Ectodermal cell (in vitro differentiated cells): ENCODE data around the gene MAD1L1.
"Not testable (repeated sequence)": the region's sequence is repeated elsewhere in the genome, so short reads cannot be mapped to it uniquely, and the experiment has no call there.

Experiments used
- H3K27ac ChIP-seq: 2 replicates; pipeline ENCODE4 v1.7.0; 2013; ENCODE audit warnings: mild to moderate bottlenecking, low read depth, low read length; ENCODE audit not compliant: insufficient read depth, poor library complexity, severe bottlenecking
- H3K27me3 ChIP-seq: 2 replicates; pipeline ENCODE4 v1.7.0; 2013; ENCODE audit warnings: mild to moderate bottlenecking, low read length; ENCODE audit not compliant: insufficient read depth, control insufficient read depth, poor library complexity, severe bottlenecking
- H3K36me3 ChIP-seq: one replicate; pipeline ENCODE4 v1.7.0; 2013; ENCODE audit warnings: low read length; ENCODE audit not compliant: control insufficient read depth, insufficient read depth
- H3K4me1 ChIP-seq: one replicate; pipeline ENCODE4 v1.7.0; 2013; ENCODE audit warnings: low read length; ENCODE audit not compliant: control insufficient read depth, insufficient read depth
- H3K4me3 ChIP-seq: 2 replicates; pipeline ENCODE4 v1.7.0; 2013; ENCODE audit warnings: low read depth, low read length, control low read depth; ENCODE audit not compliant: insufficient read depth
- H3K9me3 ChIP-seq: 2 replicates; pipeline ENCODE4 v1.7.0; 2013; ENCODE audit warnings: mild to moderate bottlenecking, low read length, moderate library complexity; ENCODE audit not compliant: control insufficient read depth
- WGBS, 2 experiments: methylation state at CpG; one replicate each; pipeline ENCODE4 v1.1.7; 2013; ENCODE audit warnings: missing lambda C conversion rate in 2 of 2; 5-methylcytosine and 5-hydroxymethylcytosine counted together

MAD1L1 gene

GRCh38 chr7:1824882-1825646 is 407.7 kb downstream of the MAD1L1 start:
- H3K27me3 ChIP-seq, H3K9me3 ChIP-seq, H3K27ac ChIP-seq, H3K36me3 ChIP-seq, H3K4me1 ChIP-seq, H3K4me3 ChIP-seq: not testable (repeated sequence)
- 91 to 92% methylated on average over 25 to 28 of the region's 28 CpGs for WGBS, 2 experiments

GRCh38 chr7:1824151-1824881 is 408.4 kb downstream of the MAD1L1 start:
- H3K4me3 ChIP-seq, H3K27ac ChIP-seq, H3K36me3 ChIP-seq, H3K27me3 ChIP-seq, H3K4me1 ChIP-seq, H3K9me3 ChIP-seq: not testable (repeated sequence)
- 94% methylated on average over 35 of the region's 35 CpGs for whole genome bisulfite sequencing, 2 experiments

- no peaks in the 10 kb centered on the region for H3K4me1 ChIP-seq
Observed at GRCh38 chr7:1823376-1824150, 409.2 kb downstream of the MAD1L1 start.

GRCh38 chr7:1819259-1819841 is 413.4 kb downstream of the MAD1L1 start:
- Histone ChIP-seq H3K9me3 (no peaks in the 10 kb centered on the region), H3K27ac (no peak overlapping the region), H3K4me3 (no peak overlapping the region), H3K27me3 (no peaks in the 10 kb centered on the region), H3K4me1 (no peaks in the 10 kb centered on the region), H3K36me3 (no peaks in the 10 kb centered on the region)
- WGBS, 2 experiments = 94 to 95% methylated on average over 23 to 26 of the region's 26 CpGs

More at GRCh38 chr7:1823376-1824150, 409.2 kb downstream of the MAD1L1 start:
- H3K36me3 ChIP-seq = no peaks in the 10 kb centered on the region
- H3K27me3 ChIP-seq = no peaks in the 10 kb centered on the region
- no peak overlapping the region for H3K4me3 ChIP-seq
- WGBS, 2 experiments = 95% methylated on average over 24 of the region's 24 CpGs
- H3K9me3 ChIP-seq = no peaks in the 10 kb centered on the region
- no peak overlapping the region for H3K27ac ChIP-seq

GRCh38 chr7:1818575-1819258 is 414.0 kb downstream of the MAD1L1 start:
- H3K36me3 ChIP-seq = no peaks in the 10 kb centered on the region
- H3K9me3 ChIP-seq = no peaks in the 10 kb centered on the region
- H3K4me3 ChIP-seq = no peak overlapping the region
- H3K4me1 ChIP-seq = no peaks in the 10 kb centered on the region
- H3K27me3 ChIP-seq = no peaks in the 10 kb centered on the region
- no peak overlapping the region for H3K27ac ChIP-seq
- 90 to 91% methylated on average over 25 to 26 of the region's 28 CpGs for WGBS, 2 experiments

- Histone ChIP-seq H3K27me3 (no peaks in the 10 kb centered on the region), H3K9me3 (no peaks in the 10 kb centered on the region), H3K36me3 (no peaks in the 10 kb centered on the region), H3K4me3 (no peak overlapping the region), H3K27ac (no peak overlapping the region), H3K4me1 (peaks cover 3% of the 10 kb centered on the region)
- WGBS, 2 experiments = 96% methylated on average over 57 of the region's 57 CpGs
Observed at GRCh38 chr7:1817061-1817712, 415.6 kb downstream of the MAD1L1 start.

- WGBS, 2 experiments = 77 to 78% methylated on average over 7 of the region's 7 CpGs
- not testable (repeated sequence) for H3K27me3 ChIP-seq, H3K36me3 ChIP-seq, H3K4me3 ChIP-seq, H3K27ac ChIP-seq, H3K9me3 ChIP-seq, H3K4me1 ChIP-seq
Observed at GRCh38 chr7:1816451-1816850, 416.3 kb downstream of the MAD1L1 start.

GRCh38 chr7:1815551-1816281 is 417.0 kb downstream of the MAD1L1 start:
- H3K27me3 ChIP-seq, H3K4me3 ChIP-seq, H3K36me3 ChIP-seq, H3K4me1 ChIP-seq, H3K27ac ChIP-seq, H3K9me3 ChIP-seq: not testable (repeated sequence)
- WGBS, 2 experiments = 90 to 91% methylated on average over 36 of the region's 36 CpGs

- no peak overlapping the region for H3K4me3 ChIP-seq
- no peaks in the 10 kb centered on the region for H3K36me3 ChIP-seq
- H3K27me3 ChIP-seq = no peaks in the 10 kb centered on the region
- no peaks in the 10 kb centered on the region for H3K9me3 ChIP-seq
- H3K27ac ChIP-seq = no peak overlapping the region
- 90 to 91% methylated on average over 17 of the region's 17 CpGs for WGBS, 2 experiments
- H3K4me1 ChIP-seq = peaks cover 3% of the 10 kb centered on the region
Observed at GRCh38 chr7:1815051-1815481, 417.7 kb downstream of the MAD1L1 start.
